HG03575 (cell line): ENCODE data around the gene STPG2.

Experiments used
- ATAC-seq: cut with Tn5 transposase; IDR thresholded peaks from one replicate; pipeline ENCODE4 v1.9.1; 2021; ENCODE audit not compliant: unreplicated experiment, insufficient number of reproducible peaks, low FRiP score; ENCODE audit errors: extremely low read depth

The STPG2 gene

DNA sequence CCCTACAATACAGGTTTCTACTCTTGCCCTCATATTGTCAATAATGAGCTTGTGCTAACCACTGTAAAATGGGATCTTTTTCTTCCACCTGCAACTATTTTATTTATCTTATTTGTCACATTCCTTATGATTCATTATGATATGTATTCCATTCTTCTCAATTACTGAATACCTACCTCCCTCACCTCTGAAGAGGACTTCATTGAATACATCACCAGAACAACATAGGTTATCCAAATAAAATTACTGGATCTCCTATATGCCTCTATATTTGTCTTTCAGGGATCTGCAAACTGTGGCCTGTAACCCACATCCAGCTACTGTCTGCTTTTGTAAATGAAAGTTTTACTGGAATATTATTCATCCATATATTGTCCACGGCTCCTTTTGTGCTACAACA is 41.3 kb downstream of the STPG2 start:
- ATAC-seq: no peak

DNA sequence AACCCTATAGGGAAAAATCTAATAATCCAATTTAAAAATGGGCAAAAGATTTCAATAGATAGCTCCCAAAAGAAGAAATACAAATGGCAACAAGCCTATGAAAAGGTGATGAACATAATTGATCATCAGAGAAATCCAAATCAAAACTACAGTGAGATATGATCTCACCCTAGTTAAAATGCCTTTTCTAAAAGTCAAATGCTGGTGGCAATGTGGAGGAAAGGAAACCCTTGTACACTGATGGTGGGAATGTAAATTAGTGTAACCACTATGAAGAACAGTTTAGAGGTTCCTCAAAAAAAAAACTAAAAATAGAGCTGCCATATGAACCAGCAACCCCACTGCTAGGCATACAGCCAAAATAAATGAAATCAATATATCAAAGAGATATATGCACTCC is 44.5 kb downstream of the STPG2 start:
- no peak for ATAC-seq

DNA sequence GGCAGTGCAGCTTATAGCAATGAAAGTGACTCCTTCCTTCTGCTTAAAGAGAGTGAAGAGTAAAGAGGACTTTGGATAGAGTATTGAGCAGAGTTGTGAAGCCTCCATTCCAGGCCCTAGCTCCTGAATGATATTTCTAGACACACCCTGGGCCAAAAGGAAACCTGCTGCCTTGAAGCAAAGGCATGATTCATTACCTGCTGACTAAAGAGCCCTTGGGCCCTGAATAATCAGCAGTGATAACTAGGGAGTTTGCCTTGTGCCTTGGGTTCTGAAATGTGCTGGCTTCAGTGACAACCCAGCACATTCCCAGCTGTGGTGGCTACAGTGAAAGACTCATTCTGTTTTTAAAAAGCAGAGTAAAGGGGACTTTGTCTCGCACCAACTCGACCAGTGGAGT is 49.2 kb downstream of the STPG2 start:
- no peak for ATAC-seq

DNA sequence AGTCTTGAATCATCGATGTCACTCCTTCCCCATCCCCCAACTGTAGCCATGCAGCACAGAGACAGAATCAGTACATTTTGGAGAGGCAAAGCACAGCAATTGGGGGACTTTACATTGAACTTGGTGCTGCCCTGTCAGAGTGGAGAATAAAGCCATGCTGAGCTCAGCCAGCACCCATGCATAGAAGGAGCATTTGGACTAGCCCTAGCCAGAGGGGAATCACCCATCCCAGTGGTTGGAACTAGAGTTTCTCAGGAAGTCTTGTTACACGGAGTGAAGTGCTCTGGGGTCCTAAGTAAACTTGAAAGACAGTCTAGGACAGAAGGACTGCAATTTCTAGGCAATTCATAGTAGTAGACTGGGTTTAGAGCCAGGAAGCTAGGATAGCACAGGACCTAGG is 49.6 kb downstream of the STPG2 start:
- ATAC-seq: no peak

DNA sequence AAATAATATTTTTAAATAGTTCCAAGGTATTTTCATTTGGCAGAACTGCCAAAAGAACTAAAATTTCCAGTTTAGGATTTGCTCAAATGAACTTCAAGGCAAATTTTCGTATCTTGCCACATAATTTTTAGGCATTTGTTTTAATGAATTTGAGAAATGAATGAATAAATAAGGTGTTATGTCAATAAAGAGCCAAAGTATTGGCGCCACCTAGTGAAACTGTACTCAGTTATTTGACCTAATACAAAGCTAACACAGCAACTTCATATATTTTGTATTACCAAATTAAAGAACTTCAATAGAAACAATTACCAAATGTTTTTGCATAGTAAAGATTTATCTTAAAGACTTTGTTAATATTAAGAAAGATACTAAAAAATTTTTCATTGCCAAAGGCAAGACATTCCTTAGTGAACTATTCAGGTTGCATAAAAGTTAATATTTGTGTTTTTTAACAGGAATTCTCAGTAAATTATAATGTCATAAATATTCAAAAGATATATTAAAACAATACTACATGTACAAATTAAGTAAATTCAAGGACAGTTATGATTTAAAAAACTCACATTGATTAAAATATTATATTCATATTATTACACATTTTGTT is 50.3 kb downstream of the STPG2 start:
- ATAC-seq: no peak

DNA sequence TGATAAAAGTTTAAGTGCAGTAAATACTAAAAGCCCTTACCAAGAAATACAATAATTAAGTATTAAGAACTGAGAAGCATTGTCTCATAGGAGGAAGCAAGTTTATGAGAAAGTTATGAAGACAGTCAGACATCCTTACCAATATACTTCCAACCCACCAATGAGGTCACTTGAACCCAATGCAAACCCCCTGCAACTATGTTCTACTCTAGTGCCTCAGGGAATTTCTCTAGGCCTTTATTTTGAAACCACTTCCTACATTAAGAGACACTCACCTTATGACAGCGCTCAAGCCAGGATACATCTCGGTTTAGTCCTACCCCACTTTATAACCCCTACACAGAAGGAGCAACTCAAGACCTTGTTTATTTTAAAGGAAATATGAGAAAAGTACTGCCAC is 61.3 kb downstream of the STPG2 start:
- ATAC-seq: no peak

DNA sequence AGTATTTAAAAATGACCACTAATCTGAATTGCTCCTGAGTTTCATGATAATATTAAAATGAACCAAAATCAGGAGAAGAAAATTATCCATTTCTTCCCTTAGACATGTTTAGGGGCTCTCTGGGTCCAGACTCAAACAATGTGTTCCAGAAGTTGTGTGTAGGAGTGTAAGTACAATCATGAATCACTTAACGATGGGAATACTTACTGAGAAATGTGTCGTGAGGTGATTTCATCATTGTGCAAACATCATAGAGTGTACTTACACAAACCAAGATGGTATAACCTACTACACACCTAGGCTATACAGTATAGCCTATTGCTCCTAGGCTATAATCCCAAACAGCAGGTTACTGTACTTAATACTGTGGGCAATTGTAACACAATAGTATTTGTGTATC is 74.8 kb downstream of the STPG2 start:
- no peak for ATAC-seq

DNA sequence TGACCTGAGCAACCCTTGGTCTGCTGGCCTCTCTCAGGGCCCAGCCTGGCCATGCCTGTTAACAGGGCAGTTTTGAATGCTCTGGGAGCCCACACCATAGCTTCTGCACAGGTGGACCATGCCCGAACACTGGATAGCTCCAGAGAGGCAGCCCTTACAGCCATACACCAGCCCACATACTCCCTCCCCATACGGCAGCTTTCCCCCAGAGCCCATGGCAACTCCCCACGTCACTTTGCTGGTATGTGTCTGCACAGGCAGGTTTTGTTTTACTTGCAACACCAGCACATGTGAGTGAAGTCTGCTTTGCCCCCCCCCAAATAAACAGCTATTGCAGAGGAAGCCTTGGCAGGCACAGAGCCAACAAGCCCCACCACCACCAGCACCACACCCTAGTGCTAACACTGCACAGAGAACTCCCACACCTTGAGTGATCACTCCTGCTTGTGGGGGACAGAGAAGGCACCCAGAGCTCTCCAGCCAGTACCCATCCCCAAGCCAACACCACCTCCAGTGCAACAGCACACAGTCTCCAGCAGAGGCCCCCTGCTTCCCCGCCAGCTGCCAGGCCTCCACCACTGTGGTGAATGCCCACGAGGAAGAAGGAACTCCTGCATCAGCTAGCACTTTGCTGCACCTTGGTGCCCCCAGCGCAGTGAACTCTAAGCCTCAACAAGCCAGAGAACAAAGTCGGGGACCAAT is 87.3 kb downstream of the STPG2 start:
- ATAC-seq: no peak

DNA sequence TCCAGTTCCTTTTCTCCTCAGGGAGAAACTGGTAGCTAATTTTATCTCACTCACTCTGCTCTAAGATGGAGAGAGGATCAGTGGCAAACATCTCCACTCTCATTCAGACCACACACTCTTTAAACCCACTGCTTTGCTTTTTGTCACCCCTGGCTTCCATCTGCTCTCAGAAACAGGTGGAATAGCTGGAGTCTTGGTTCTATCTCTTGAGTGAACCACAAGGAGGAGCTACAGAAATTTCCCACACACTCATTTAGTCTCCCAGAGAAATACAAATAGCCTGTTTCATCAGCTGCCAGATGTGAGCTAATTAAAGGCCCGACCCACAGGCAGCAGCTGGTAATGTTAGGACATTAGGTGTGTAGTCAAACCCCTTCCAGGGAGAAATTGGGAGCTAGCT is 96.6 kb downstream of the STPG2 start:
- no peak for ATAC-seq

DNA sequence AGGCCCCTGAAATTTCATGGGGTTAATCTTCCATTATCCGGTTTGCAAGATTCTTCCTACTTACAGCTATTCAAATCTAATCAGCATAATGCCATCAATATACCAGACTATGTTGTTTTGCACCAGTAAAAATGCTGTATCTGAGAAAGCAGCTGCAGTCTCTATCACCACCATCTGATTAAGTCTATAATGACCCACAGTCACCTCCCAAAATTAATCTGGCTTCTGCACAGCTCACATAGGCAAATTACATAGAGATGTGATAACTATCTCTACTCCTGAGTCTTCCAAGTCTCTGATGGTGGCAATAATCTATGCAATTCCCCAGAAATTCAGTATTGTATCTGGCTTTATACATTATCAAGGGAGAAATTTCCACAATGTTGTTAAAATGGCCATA is 113.2 kb downstream of the STPG2 start:
- no peak for ATAC-seq

DNA sequence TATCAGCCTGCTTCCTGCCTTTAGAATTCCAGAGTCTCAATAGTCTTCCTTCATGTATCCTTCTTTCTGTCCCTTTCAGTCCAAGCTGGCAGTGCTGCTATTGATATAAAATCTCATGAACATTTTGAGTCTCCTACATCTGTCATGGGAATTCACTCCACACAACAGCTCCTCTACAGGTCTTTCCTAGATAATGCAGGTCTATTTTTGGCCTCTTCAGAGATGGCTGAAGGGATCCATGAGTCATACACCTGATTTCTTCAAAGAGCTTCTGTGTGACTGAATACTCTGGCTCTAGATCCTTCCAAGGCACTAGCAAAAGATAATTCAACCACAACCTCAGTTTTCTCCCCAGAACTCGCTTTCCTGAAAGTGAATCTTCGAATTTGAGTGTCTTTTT is 115.4 kb downstream of the STPG2 start:
- ATAC-seq: no peak

DNA sequence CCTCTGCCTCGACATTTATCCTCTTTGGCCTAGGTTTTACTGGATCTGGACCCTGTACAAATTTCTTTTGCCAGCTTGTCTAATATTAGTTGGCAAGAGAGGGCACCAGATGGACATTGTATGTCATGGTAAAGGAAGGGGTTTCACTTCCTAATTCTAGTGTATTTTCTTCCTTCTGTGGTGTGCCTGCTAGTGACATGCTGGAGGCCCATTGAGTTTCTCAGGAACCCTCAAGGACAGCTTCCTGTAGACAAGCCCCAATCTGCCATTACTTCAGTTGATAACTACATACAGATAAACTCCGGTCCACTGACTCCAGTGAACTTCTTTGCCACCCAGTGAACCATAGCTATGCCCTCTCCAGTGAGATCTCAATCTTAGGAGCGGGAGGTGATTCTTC is 116.9 kb downstream of the STPG2 start:
- ATAC-seq: no peak

DNA sequence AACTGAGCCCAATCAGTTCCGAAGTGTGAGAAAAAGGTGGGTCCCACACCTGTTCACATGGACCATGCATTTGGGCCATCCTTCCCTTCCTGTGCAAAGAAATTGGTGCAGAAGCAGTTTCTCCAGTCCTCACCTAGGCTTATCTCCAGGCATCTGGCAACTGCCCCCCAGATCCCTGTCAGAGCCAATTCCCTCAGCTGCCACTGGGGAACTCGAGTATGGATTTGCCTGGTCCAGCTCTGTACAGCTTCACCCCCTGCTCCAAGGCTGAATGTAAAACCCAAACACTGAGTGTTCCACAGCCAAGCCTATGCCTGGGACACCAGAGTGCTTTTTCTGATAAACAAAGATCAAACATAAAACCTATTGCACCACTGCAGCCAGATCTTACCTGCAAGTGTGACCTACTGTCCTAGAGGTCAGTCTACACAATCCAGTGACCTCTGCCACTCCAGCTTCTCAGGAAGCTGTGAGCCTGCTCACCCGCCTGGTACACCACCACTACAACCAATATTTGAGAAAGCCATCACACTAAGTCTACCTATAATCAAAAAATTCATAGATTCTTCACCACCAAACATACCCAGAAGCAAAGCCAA is 136.4 kb downstream of the STPG2 start:
- no peak for ATAC-seq

DNA sequence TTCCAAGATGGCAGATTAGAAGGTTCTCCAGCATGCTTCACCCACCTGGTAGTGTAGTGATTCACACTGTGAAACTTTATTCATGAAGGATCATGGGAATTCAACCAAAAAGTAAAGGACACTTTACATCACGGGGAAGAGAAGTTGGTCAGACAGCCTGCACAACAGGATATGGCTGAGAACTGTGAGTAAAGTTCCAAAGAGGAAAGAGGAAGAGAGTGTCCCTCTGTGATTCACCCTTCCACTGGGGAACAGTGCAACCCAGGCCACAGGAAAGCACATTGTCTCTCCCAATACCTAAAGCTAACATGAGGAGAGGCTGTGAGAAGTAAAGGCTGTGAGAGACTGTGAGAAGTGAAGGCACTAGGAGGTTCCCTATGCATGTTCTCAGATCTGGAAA is 137.2 kb downstream of the STPG2 start:
- ATAC-seq: no peak

DNA sequence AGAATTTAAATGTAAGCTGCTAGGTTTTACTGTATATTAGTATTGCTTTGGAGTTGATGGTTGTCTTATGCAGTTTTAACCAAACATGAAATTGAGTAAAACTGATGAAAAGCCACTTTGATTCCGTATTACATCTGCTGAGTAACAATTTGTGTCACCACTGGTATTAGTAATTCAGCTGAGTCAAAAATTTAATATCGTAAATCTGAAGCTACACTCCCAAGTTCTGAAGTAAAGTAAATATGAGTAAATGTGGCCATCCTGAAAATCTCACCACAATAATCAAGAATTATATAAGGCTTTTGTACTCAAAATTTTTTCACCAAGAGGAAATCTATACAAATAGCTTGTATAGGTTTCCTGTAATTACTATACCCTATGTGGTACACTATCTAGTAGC is 142.3 kb downstream of the STPG2 start:
- ATAC-seq: no peak

DNA sequence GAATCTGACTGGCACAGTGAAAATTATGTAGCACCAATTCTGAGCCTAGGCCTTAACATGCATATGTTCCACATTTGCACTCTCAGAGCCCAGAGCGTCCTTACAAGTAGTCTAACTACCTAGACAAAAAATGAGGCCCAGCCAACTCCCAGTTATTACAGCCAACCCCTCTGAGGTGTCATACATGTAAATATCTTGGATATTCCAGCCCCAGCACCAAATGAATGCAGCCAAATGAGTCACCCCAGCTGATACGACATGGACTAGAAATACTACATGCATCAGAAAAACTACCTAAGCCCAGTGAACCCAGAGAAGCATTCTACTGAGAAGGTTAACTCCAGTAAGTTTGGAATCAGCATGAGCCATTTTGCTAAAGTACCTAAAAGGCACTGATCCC is 145.1 kb downstream of the STPG2 start:
- ATAC-seq: no peak

DNA sequence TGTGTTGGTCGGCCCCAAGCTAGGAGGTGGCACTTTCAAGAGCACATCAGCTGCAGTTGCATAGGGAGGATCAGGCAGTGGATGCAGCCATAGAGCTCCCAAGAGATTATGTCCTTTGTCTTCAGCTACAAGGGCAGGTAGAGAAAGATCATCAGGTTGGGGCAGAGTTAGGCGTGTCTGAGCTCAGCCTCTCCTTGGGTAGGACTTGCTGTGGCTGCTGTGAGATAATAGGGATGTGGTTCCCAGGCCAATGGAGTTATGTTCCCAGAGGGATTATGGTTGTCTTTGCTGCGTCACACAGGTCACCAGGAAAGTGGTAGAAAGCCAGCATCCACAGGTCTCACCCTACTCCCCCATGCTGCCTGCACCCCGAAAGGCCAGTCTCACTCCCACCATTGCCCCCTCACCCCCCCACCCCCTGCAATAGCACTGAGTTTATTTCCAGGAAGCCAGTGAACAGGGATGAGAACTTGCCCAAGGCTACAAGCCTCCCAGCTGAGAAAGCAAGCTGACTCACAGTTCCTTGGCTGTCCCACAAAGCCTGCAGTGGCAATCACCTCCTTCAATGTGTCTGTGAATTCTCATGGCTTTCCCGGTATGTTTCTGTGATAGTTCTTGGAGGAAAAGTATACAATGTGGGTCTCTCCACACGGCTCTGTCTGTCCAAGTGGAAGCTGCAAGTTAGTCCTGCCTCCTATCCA is 148.4 kb downstream of the STPG2 start:
- ATAC-seq: no peak

DNA sequence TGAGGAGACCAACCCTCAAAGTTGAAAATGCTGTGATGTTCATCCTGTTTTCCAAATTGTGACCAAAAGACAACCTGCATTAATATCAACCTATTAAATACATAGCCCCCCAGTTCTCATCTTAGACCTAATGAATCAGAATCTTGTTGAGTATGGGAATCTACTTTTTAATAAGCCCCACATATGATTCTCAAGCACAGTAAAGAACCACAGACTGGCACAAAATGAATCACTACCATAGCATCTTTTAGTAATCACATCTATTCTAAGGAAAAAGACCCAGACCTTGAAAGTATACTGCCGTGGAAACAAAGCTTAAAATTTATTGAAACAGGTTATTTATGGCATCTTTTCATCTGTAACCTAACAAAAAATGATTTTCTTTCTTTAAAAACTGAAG is 152.9 kb downstream of the STPG2 start:
- ATAC-seq: no peak

DNA sequence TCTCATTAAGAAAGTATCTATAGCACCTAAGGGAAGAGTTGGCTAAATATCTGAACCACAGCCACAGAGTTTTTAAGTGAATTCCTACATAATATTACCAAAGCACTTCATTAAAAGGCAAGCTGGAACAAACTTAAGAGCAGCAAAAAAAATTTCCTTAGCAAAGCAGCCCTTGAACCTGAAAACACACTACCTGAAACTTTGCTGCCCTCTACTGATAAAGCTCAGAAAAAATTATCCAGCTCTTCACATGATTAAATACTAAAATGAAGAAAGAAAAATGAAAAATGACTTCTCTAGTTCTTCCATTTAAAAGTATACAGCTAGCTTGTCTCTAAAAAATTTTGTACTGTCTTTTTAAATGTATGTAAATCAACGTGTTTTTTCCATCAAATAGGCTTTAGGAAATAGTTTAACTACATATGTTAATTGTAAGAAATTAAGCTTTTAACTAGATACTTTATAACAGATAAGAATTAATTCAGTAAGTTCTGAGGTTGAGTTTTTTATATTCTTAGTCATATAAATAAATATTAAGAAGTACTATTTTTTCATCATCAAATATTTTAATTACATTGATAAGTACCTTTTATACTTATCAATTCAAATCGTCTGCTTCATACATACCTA is 156.1 kb downstream of the STPG2 start:
- ATAC-seq: no peak
